ENCODE data around the gene WDR64.

Gene WDR64

DNA sequence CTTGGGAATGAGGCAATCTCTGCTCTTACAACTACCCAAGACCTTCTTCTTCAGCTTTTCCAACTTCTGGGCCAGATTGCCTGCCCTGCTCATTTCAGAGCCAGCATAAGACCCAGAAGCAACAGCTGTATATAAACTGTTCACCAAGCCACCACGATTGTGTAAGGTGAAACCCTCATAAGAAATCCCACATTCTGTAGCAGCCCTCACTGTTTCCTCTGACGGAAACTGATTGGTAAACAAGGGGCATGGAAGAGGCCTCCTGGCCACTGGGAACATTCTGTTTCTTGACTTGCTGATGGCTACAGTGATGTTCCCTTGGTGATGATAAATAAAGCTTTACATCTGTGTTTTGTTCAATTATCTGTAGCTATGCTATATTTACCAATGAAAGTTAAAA lies 156.2 kb downstream of the WDR64 start:
- H2AFZ ChIP-seq (ENCODE audit: low read length) = no peak overlapping the region
- TF ChIP-seq, protein P1, sequence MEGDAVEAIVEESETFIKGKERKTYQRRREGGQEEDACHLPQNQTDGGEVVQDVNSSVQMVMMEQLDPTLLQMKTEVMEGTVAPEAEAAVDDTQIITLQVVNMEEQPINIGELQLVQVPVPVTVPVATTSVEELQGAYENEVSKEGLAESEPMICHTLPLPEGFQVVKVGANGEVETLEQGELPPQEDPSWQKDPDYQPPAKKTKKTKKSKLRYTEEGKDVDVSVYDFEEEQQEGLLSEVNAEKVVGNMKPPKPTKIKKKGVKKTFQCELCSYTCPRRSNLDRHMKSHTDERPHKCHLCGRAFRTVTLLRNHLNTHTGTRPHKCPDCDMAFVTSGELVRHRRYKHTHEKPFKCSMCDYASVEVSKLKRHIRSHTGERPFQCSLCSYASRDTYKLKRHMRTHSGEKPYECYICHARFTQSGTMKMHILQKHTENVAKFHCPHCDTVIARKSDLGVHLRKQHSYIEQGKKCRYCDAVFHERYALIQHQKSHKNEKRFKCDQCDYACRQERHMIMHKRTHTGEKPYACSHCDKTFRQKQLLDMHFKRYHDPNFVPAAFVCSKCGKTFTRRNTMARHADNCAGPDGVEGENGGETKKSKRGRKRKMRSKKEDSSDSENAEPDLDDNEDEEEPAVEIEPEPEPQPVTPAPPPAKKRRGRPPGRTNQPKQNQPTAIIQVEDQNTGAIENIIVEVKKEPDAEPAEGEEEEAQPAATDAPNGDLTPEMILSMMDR (IDR thresholded peaks at IDR 0.05; ENCODE audit: low read length) = no peak
- TF ChIP-seq EZH2 (IDR thresholded peaks at IDR 0.05; ENCODE audit: borderline replicate concordance, low read length) = no peak
- no peaks in the 10 kb centered on the region for H3F3A ChIP-seq (ENCODE audit: insufficient read depth, low read length)

DNA sequence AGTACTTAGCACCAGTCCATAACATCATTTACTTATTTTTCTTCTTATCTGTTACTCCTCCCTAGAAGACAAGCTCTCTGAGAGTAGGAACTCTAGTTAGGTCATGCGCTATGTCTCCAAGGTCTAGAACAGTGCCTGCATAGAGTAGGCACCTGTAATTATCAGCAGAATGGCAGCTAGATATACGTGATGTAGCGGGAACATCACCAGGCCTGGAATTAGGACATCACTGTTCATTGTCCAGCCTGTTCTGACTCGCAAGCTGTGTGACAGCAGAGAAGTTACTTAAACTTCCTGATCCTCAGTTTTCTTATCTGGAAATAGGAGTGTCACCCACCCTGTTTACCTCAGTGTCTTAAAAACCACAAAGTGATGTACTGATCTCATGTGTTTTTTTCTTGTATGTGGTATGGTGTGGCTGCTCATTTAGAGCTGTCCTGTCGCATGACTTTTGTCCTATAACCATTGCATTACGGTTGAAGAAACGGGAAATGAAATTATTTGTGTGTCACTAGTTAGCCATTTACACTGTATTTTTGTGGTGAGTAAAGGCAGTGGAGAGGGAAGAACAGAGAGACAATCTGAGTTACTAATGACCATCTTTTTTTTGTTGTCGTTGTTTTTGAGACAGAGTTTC lies 158.8 kb downstream of the WDR64 start:
- Histone ChIP-seq H3K36me3 (ENCODE audit: insufficient read depth, low read length) (no peaks in the 10 kb centered on the region), H2AFZ (ENCODE audit: low read length) (no peak overlapping the region), H3K4me2 (ENCODE audit: low read length) (no peak overlapping the region), H3K9me2 (ENCODE audit: low read depth, low read length) (no peaks in the 10 kb centered on the region), H4K20me1 (ENCODE audit: insufficient read depth, low read length) (no peaks in the 10 kb centered on the region), H3F3A (ENCODE audit: insufficient read depth, low read length) (no peaks in the 10 kb centered on the region), H3K27me3 (ENCODE audit: insufficient read depth, low read length) (no peaks in the 10 kb centered on the region), H3K27ac (ENCODE audit: low read depth, low read length, poor library complexity, severe bottlenecking) (no peak overlapping the region), H3K9ac (ENCODE audit: low read length) (no peak overlapping the region), H3K9me3 (ENCODE audit: low read length) (no peaks in the 10 kb centered on the region), H3K79me2 (ENCODE audit: insufficient read depth, low read length) (no peaks in the 10 kb centered on the region), H3K4me1 (ENCODE audit: insufficient read depth, low read length, severe bottlenecking) (no peaks in the 10 kb centered on the region), H3K4me3 (ENCODE audit: low read depth, low read length, poor library complexity, severe bottlenecking) (no peak overlapping the region)
- TF ChIP-seq, protein P1 (IDR thresholded peaks at IDR 0.05; ENCODE audit: low read length) = no peak

More for the DNA sequence above, 156.2 kb downstream of the WDR64 start:
- Histone ChIP-seq H3K4me3 (ENCODE audit: low read depth, low read length, poor library complexity, severe bottlenecking) (no peak overlapping the region), H3K27ac (ENCODE audit: low read depth, low read length, poor library complexity, severe bottlenecking) (no peak overlapping the region), H4K20me1 (ENCODE audit: insufficient read depth, low read length) (no peaks in the 10 kb centered on the region), H3K4me2 (ENCODE audit: low read length) (no peak overlapping the region), H3K79me2 (ENCODE audit: insufficient read depth, low read length) (no peaks in the 10 kb centered on the region), H3K9ac (ENCODE audit: low read length) (no peak overlapping the region), H3K27me3 (ENCODE audit: insufficient read depth, low read length) (no peaks in the 10 kb centered on the region), H3K4me1 (ENCODE audit: insufficient read depth, low read length, severe bottlenecking) (no peaks in the 10 kb centered on the region), H3K9me3 (ENCODE audit: low read length) (no peaks in the 10 kb centered on the region), H3K9me2 (ENCODE audit: low read depth, low read length) (no peaks in the 10 kb centered on the region), H3K36me3 (ENCODE audit: insufficient read depth, low read length) (no peaks in the 10 kb centered on the region)

DNA sequence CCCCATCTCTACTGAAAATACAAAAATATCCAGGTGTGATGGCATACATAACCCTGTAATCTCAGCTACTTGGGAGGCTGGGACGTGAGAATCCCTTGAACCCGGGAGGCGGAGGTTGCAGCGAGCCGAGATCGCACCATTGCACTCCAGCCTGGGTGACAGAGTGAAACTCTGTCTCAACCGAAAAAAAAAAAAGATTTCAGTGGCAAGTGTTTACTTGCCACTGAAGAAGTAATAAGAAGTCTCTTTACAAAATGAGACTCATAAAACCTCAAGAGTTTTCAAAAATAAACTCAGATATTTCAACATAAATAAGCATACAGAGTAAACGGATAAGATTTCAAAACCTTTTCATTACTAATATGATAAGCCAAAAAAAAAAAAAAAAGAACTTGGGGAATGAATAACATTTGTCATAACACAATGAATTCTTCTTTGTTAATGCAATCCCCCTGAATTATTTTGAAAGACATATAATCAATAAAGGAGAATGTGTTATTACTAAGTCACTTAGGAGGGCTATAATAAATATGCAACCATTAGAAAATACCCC lies 161.8 kb downstream of the WDR64 start:
- Histone ChIP-seq H3K27me3 (ENCODE audit: insufficient read depth, low read length) (no peaks in the 10 kb centered on the region), H3K79me2 (ENCODE audit: insufficient read depth, low read length) (no peaks in the 10 kb centered on the region), H3K36me3 (ENCODE audit: insufficient read depth, low read length) (no peaks in the 10 kb centered on the region), H4K20me1 (ENCODE audit: insufficient read depth, low read length) (no peaks in the 10 kb centered on the region), H2AFZ (ENCODE audit: low read length) (no peak overlapping the region), H3K9ac (ENCODE audit: low read length) (no peak overlapping the region), H3K27ac (ENCODE audit: low read depth, low read length, poor library complexity, severe bottlenecking) (no peak overlapping the region), H3K4me1 (ENCODE audit: insufficient read depth, low read length, severe bottlenecking) (no peaks in the 10 kb centered on the region), H3F3A (ENCODE audit: insufficient read depth, low read length) (no peaks in the 10 kb centered on the region), H3K4me3 (ENCODE audit: low read depth, low read length, poor library complexity, severe bottlenecking) (no peak overlapping the region), H3K9me3 (ENCODE audit: low read length) (no peaks in the 10 kb centered on the region), H3K9me2 (ENCODE audit: low read depth, low read length) (no peaks in the 10 kb centered on the region), H3K4me2 (ENCODE audit: low read length) (no peak overlapping the region)
- TF ChIP-seq, protein P1 (IDR thresholded peaks at IDR 0.05; ENCODE audit: low read length) = no peak
- TF ChIP-seq EZH2 (IDR thresholded peaks at IDR 0.05; ENCODE audit: borderline replicate concordance, low read length) = no peak
